GM21619 (cell line): Measurements from ENCODE around the gene GALT.

Experiments
- ATAC-seq: cut with Tn5 transposase; IDR thresholded peaks from one replicate; pipeline ENCODE4 v1.9.1; 2021; ENCODE audit not compliant: unreplicated experiment

GALT gene

GRCh38 chr9:34646211-34647083, at the start of gene GALT:
Gene GALT (plus strand): TSS chr9:34646675. CDS start chr9:34646705, 30 bp downstream.
- ATAC-seq = peak; percentile 79

GRCh38 chr9:34599546-34599945, 46.9 kb upstream of the GALT start:
- ATAC-seq = no peak

GRCh38 chr9:34600908-34601307, 45.6 kb upstream of the GALT start:
- no peak for ATAC-seq

- ATAC-seq = no peak
Measured at GRCh38 chr9:34601937-34602573, 44.4 kb upstream of the GALT start.

- ATAC-seq = no peak
Measured at GRCh38 chr9:34603610-34604231, 42.8 kb upstream of the GALT start.

GRCh38 chr9:34606190-34606589, 40.3 kb upstream of the GALT start:
- ATAC-seq = no peak

- no peak for ATAC-seq
Measured at GRCh38 chr9:34606905-34607304, 39.6 kb upstream of the GALT start.

GRCh38 chr9:34607331-34607730, 39.1 kb upstream of the GALT start:
- ATAC-seq = no peak

- no peak for ATAC-seq
Measured at GRCh38 chr9:34610434-34611206, 35.9 kb upstream of the GALT start.

- no peak for ATAC-seq
Measured at GRCh38 chr9:34611251-34611810, 35.1 kb upstream of the GALT start.

GRCh38 chr9:34611811-34612787, 34.4 kb upstream of the GALT start, which contains the start of gene RPP25L:
Gene RPP25L (minus strand): TSS chr9:34612097. CDS start chr9:34611296, 801 bp downstream.
- peak; percentile 85 for ATAC-seq

GRCh38 chr9:34612788-34613390, 33.6 kb upstream of the GALT start:
- ATAC-seq = no peak

- no peak for ATAC-seq
Measured at GRCh38 chr9:34615132-34615531, 31.3 kb upstream of the GALT start.

GRCh38 chr9:34620061-34620994, 26.1 kb upstream of the GALT start, which contains the start of gene DCTN3:
Gene DCTN3 (minus strand): TSS chr9:34620495. CDS start chr9:34620464, 31 bp downstream.
- ATAC-seq = peak; percentile 99

- no peak for ATAC-seq
Measured at GRCh38 chr9:34623374-34624235, 22.9 kb upstream of the GALT start.

- ATAC-seq = no peak
Measured at GRCh38 chr9:34624475-34625185, 21.8 kb upstream of the GALT start.

- ATAC-seq = no peak
Measured at GRCh38 chr9:34625186-34625486, 21.3 kb upstream of the GALT start.
